Stomach (tissue), 4 donors: ENCODE results near the gene OSCAR.

Experiments
- CTCF ChIP-seq, 7 experiments: fragments of 450-650 bp in 4 of 7; fragments of 200-600 bp in 3 of 7; sonication (generic) in 3 of 7; IDR thresholded peaks; one replicate each; pipeline ENCODE4 v1.5.1; 2016 to 2019; ENCODE audit warnings: antibody characterized with exemption in 7 of 7, control low read depth in 2 of 7, mild to moderate bottlenecking in 1 of 7
- EP300 ChIP-seq: sonication (generic); formaldehyde crosslinking; IDR thresholded peaks from one replicate; pipeline ENCODE4 v1.6.1; 2017; ENCODE audit warnings: antibody characterized with exemption
- POLR2A ChIP-seq, 4 donors: fragments of 450-650 bp; IDR thresholded peaks; one replicate each; pipeline ENCODE4 v1.6.1; 2016; ENCODE audit warnings: antibody characterized with exemption in 4 of 4, control low read depth in 2 of 4, mild to moderate bottlenecking in 1 of 4, moderate library complexity in 1 of 4
- POLR2AphosphoS5 ChIP-seq, 3 donors: sonication (generic); formaldehyde crosslinking; IDR thresholded peaks; one replicate each; pipeline ENCODE4 v1.6.1; 2016; ENCODE audit warnings: antibody characterized with exemption in 3 of 3

- TF ChIP-seq POLR2A (IDR thresholded peaks at IDR 0.05) (no peak), CTCF (IDR thresholded peaks at IDR 0.05) (no peak), EP300 (no peak), POLR2AphosphoS5 (IDR thresholded peaks at IDR 0.05) (no peak)
Observed at GRCh38 chr19:54133957-54134590, 33.5 kb upstream of the OSCAR start.
